Ascending aorta (tissue), 2 donors: ENCODE results near the gene TNIP3. TPM values are rescaled to one million over a fixed set of nuclear protein-coding genes. Genes with fewer than 3 reads are reported as not detected.

Source experiments
- DNase-seq, 2 donors: peaks; one replicate each; pipeline ENCODE4 v3.0.0-alpha.2; 2019; ENCODE audit warnings: low spot score in 2 of 2
- H3K27ac ChIP-seq, 2 donors: fragments of 200-600 bp; sonication (generic); one replicate each; pipeline ENCODE4 v1.5.1; 2016 to 2017; ENCODE audit warnings: mild to moderate bottlenecking in 1 of 2
- H3K27me3 ChIP-seq: fragments of 200-600 bp; sonication (generic); one replicate; pipeline ENCODE4 v1.5.1; 2017
- H3K36me3 ChIP-seq, 2 donors: fragments of 200-600 bp; sonication (generic); one replicate each; pipeline ENCODE4 v1.5.1; 2016
- H3K4me1 ChIP-seq, 2 donors: fragments of 200-600 bp; sonication (generic); one replicate each; pipeline ENCODE4 v1.5.1; 2016 to 2017; ENCODE audit warnings: mild to moderate bottlenecking in 1 of 2
- H3K4me3 ChIP-seq, 2 donors: fragments of 200-600 bp; sonication (generic); one replicate each; pipeline ENCODE4 v1.5.1; 2016 to 2017; ENCODE audit warnings: mild to moderate bottlenecking in 1 of 2
- H3K9me3 ChIP-seq, 2 donors: fragments of 200-600 bp; sonication (generic); one replicate each; pipeline ENCODE4 v1.5.1; 2016
- intact Hi-C: fragments of 100-400 bp; cut with DNase I; formaldehyde crosslinking; loops from one replicate; pipeline ENCODE4 v1.15.1; 2023
- total RNA-seq: library from RNA; depleted of rRNA; stranded (reverse); fragments of >200 nt; gene quantifications from one replicate; pipeline ENCODE4 v1.1.0, GENCODE V29; 2016
- TF ChIP-seq, protein P1 (sequence below), 3 experiments: fragments of 200-600 bp in 2 of 3; fragments of 450-650 bp in 1 of 3; sonication (generic) in 2 of 3; IDR thresholded peaks; one replicate each; pipeline ENCODE4 v1.5.1; 2016 to 2019; ENCODE audit warnings: antibody characterized with exemption in 3 of 3, mild to moderate bottlenecking in 1 of 3, moderate library complexity in 1 of 3

TNIP3 gene
- total RNA-seq, 1 donor from 2014 or later, result not detected

DNA sequence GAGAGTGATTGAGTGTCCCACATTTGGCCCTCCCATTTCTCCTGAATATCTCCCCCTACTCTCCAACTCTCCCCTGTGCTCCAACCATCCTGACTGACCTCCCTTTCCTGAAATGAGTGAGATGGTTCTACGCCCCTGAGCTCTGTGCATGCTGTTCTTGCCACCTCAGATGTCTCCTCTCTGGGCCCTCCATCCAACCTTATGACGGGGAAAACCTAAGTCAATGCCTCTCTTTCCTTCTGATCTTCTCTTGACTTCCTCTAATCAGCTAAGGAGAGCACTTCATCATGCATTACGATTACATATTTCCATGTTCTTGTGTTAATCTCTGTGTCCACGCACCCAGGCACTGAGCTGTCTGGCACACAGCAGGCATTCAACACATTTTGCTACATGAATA lies 1.1 kb upstream of the TNIP3 start:
- Histone ChIP-seq H3K27ac (no peak overlapping the region), H3K36me3 (no peaks in the 10 kb centered on the region), H3K27me3 (no peaks in the 10 kb centered on the region), H3K4me1 (no peaks in the 10 kb centered on the region), H3K9me3 (no peaks in the 10 kb centered on the region), H3K4me3 (no peak overlapping the region)
- intact Hi-C loops, result no loop called here
- TF ChIP-seq, protein P1, sequence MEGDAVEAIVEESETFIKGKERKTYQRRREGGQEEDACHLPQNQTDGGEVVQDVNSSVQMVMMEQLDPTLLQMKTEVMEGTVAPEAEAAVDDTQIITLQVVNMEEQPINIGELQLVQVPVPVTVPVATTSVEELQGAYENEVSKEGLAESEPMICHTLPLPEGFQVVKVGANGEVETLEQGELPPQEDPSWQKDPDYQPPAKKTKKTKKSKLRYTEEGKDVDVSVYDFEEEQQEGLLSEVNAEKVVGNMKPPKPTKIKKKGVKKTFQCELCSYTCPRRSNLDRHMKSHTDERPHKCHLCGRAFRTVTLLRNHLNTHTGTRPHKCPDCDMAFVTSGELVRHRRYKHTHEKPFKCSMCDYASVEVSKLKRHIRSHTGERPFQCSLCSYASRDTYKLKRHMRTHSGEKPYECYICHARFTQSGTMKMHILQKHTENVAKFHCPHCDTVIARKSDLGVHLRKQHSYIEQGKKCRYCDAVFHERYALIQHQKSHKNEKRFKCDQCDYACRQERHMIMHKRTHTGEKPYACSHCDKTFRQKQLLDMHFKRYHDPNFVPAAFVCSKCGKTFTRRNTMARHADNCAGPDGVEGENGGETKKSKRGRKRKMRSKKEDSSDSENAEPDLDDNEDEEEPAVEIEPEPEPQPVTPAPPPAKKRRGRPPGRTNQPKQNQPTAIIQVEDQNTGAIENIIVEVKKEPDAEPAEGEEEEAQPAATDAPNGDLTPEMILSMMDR (IDR thresholded peaks at IDR 0.05), result no peak
- no peak for DNase-seq

DNA sequence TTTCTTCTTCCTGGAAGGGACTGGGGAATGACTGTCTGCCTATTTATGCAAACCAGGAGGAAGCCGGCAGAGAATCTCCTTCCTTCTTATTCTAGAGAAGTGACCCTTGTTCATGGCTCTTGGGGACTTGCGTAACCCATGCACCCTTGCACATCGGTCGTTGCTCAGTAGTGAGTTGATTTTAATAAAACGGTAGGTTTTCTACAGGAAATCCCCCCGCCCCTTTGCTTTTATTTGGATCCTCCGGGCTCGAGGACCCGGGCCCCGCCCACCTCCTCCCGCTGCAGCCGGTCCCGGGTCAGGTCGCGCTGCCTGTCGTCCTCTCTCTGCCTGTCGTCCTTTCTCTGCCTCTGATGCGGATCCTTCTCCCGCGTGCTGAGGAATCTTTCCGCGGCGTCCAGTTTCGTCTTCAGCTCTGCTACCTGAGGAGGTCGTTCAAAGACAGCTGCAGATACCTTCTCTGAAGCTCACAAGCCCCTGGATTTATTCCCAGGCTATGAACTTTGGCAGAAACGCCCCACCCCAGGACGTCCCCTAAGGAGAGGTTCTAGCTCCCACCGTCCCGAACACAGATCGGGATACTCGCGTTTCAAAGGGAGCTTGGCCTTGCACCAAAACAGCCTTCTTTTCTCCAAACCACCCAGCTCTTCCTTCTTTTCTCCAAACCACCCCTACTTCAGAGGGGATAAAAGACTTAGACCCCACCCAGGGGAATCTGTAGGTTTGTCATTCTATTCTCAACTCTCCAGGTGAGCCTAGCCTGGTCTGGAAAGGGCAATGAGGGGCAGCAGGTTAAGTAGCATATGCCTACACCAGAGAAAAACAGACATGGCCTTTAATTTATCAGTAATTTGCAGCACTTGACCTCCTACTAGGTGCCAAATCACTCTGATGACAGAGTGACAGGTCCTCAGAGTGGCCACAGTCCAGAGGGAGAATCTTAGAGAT lies 7.0 kb downstream of the TNIP3 start:
- H3K4me1 ChIP-seq, result peaks cover 0 to 3% of the 10 kb centered on the region in 2 donors
- TF ChIP-seq, protein P1 (IDR thresholded peaks at IDR 0.05), result no peak
- peak overlapping the region; percentile 50 to 52 for H3K4me3 ChIP-seq
- intact Hi-C loops, result no loop called here
- H3K36me3 ChIP-seq, result no peaks in the 10 kb centered on the region
- peak in 1 of 2 donors; percentile 66 for DNase-seq
- no peak overlapping the region for H3K27ac ChIP-seq
- H3K9me3 ChIP-seq, result no peaks in the 10 kb centered on the region
- no peaks in the 10 kb centered on the region for H3K27me3 ChIP-seq

GRCh38 chr4:121155893-121156292 lies 8.2 kb downstream of the TNIP3 start:
- TF ChIP-seq, protein P1 (IDR thresholded peaks at IDR 0.05), result no peak
- no peak overlapping the region for H3K4me3 ChIP-seq
- peaks cover 0 to 3% of the 10 kb centered on the region in 2 donors for H3K4me1 ChIP-seq
- no peaks in the 10 kb centered on the region for H3K36me3 ChIP-seq
- no peaks in the 10 kb centered on the region for H3K9me3 ChIP-seq
- no peak for DNase-seq
- no peaks in the 10 kb centered on the region for H3K27me3 ChIP-seq
- intact Hi-C loops, result no loop called here
- no peak overlapping the region for H3K27ac ChIP-seq

DNA sequence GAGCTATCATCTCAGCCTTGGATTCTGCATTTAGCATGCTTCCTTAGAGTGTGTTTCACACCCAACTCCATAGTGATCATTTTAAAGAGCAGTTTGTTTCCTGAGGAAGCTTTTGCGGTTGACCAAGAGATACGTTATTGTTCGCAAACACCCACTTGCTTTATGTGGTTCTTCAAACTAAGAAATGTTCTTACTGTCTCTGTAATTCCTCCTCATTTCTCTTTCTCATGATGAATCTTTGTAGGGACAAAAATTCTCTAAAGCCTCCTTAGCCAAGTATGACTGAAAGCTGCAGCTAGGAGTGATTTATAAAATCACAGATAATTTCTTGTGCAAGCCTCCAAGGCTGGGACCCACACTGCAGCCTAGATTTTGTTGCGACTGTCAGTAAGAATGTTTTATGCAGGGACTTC lies 10.0 kb downstream of the TNIP3 start:
- H3K9me3 ChIP-seq, result no peaks in the 10 kb centered on the region
- H3K27ac ChIP-seq, result no peak overlapping the region
- no peak overlapping the region for H3K4me3 ChIP-seq
- intact Hi-C loops, result no loop called here
- no peak for DNase-seq
- TF ChIP-seq, protein P1 (IDR thresholded peaks at IDR 0.05), result no peak
- peaks cover 0 to 3% of the 10 kb centered on the region in 2 donors for H3K4me1 ChIP-seq
- no peaks in the 10 kb centered on the region for H3K36me3 ChIP-seq
- H3K27me3 ChIP-seq, result no peaks in the 10 kb centered on the region

GRCh38 chr4:121151942-121152341 lies 12.2 kb downstream of the TNIP3 start:
- Histone ChIP-seq H3K36me3 (no peaks in the 10 kb centered on the region), H3K27ac (no peak overlapping the region), H3K27me3 (no peaks in the 10 kb centered on the region), H3K9me3 (no peaks in the 10 kb centered on the region), H3K4me3 (no peak overlapping the region), H3K4me1 (peaks cover 0 to under 1% of the 10 kb centered on the region in 2 donors)
- intact Hi-C loops, result no loop called here
- TF ChIP-seq, protein P1 (IDR thresholded peaks at IDR 0.05), result no peak
- DNase-seq, result no peak
